GM18505 (cell line): ENCODE results near the gene IGFL2.
"Not testable (repeated sequence)": the region's sequence is repeated elsewhere in the genome, so short reads cannot be mapped to it uniquely, and the experiment has no call there.

Experiments
- ATAC-seq: cut with Tn5 transposase; IDR thresholded peaks from one replicate; pipeline ENCODE4 v1.9.1; 2021; ENCODE audit not compliant: unreplicated experiment
- POLR2A ChIP-seq: IDR thresholded peaks from 4 replicates; pipeline ENCODE4 v1.6.1; 2011; ENCODE audit warnings: borderline replicate concordance; ENCODE audit not compliant: insufficient read depth, insufficient read length; ENCODE audit errors: extremely low read depth

The IGFL2 gene

GRCh38 chr19:46186101-46186716, 38.2 kb downstream of the IGFL2 start:
- no peak for ATAC-seq
- no peak for TF ChIP-seq POLR2A

GRCh38 chr19:46186717-46187101, 38.7 kb downstream of the IGFL2 start:
- TF ChIP-seq POLR2A, result no peak
- ATAC-seq, result no peak

- no peak for TF ChIP-seq POLR2A
- no peak for ATAC-seq
Measured at GRCh38 chr19:46189971-46190888, 42.2 kb downstream of the IGFL2 start.

- no peak for ATAC-seq
- TF ChIP-seq POLR2A, result no peak
Measured at GRCh38 chr19:46191356-46191755, 43.3 kb downstream of the IGFL2 start.

- no peak for ATAC-seq
- TF ChIP-seq POLR2A, result no peak
Measured at GRCh38 chr19:46191972-46192371, 43.9 kb downstream of the IGFL2 start.

GRCh38 chr19:46192626-46192991, 44.6 kb downstream of the IGFL2 start:
- ATAC-seq, result not testable (repeated sequence)

- TF ChIP-seq POLR2A, result no peak
- no peak for ATAC-seq
Measured at GRCh38 chr19:46192992-46193650, 45.1 kb downstream of the IGFL2 start.

GRCh38 chr19:46193678-46194077, 45.6 kb downstream of the IGFL2 start:
- no peak for TF ChIP-seq POLR2A

GRCh38 chr19:46195104-46195503, 47.1 kb downstream of the IGFL2 start:
- no peak for TF ChIP-seq POLR2A
- ATAC-seq, result no peak

More at GRCh38 chr19:46193678-46194077, 45.6 kb downstream of the IGFL2 start:
- no peak for ATAC-seq

- not testable (repeated sequence) for ATAC-seq
Measured at GRCh38 chr19:46195919-46196318, 47.9 kb downstream of the IGFL2 start.

- TF ChIP-seq POLR2A, result no peak
- ATAC-seq, result no peak
Measured at GRCh38 chr19:46196410-46197124, 48.5 kb downstream of the IGFL2 start.

- TF ChIP-seq POLR2A, result no peak
- ATAC-seq, result no peak
Measured at GRCh38 chr19:46197314-46198070, 49.5 kb downstream of the IGFL2 start.

GRCh38 chr19:46198756-46199155, 50.7 kb downstream of the IGFL2 start:
- no peak for TF ChIP-seq POLR2A
- ATAC-seq, result no peak
